ENCODE measurements around the gene TMEM140. TPM values are rescaled to one million over a fixed set of nuclear protein-coding genes. Genes with fewer than 3 reads are reported as not detected.

The TMEM140 gene
- total and polyA plus RNA-seq, 2 of the 13 experiments (the other 11 are each of a cell fraction or from before 2014, with no cell fraction given), result 9.2 to 21.7 TPM

DNA sequence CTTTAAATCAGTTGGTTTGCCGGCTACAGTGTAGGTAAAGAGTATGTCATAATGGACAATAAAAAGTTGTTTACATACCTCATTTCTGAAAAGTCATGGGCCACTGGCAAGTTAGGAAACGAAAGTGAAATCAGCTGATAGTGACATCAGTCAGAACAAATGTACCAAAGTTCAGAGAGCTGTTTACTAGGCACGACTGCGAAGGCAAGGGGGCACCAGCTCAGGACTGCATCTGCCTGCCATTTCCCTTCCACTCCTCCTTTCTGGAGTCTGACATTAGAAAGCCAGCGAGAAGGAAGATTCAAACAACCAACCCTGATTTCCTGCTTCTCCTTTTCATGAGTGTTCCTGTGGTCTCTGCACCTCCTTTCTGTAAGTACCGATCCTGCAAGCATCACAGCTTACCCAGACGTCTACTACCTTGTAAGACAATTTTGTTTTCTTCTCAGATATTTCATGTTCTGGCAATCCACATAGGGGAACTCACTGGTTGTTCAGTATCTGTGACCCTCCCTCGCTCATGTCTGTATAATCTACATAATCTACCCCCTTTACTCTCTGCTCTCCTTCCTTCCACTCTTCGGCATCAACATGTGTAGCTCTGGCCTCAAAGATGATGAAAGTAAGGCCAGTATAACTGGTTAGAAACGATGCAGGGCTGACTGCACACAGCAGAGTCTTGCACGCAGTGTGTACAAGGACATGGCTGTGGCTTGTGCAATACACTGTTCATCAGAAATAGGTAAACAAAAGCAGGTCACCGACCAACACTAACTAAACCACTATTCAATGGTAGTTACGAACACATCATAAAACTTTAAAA, at the start of gene TMEM140 (continued):
- TF ChIP-seq SMARCC2 (IDR thresholded peaks at IDR 0.05) (no peak), MLLT10 (CRISPR knock-in tag; IDR thresholded peaks at IDR 0.05) (no peak), ATRX (CRISPR knock-in tag; IDR thresholded peaks at IDR 0.05; ENCODE audit: borderline replicate concordance) (no peak), ZNF788 (CRISPR knock-in tag; IDR thresholded peaks at IDR 0.05; ENCODE audit: borderline replicate concordance) (peak; percentile 73; the same call in 1 of the 2 replicates), ZNF720 (CRISPR knock-in tag; IDR thresholded peaks at IDR 0.05) (no peak), TCF12 (IDR thresholded peaks at IDR 0.05) (no peak), TCF12 (CRISPR knock-in tag; IDR thresholded peaks at IDR 0.05) (no peak), PHF8 (CRISPR knock-in tag; IDR thresholded peaks at IDR 0.05) (peak; percentile 52), HMG20A (CRISPR knock-in tag; IDR thresholded peaks at IDR 0.05; ENCODE audit: borderline replicate concordance) (peak; percentile 54; the same call in 1 of the 2 replicates), DNMT3B (CRISPR knock-in tag; conservative IDR thresholded peaks at IDR 0.05) (no peak), JARID2 (CRISPR knock-in tag; IDR thresholded peaks at IDR 0.05; ENCODE audit: insufficient replicate concordance) (no peak), ZBTB7B (CRISPR knock-in tag; IDR thresholded peaks at IDR 0.05) (0 out of 2 replicates have a peak, but pooled peaks have one; percentile 39), ZSCAN12 (CRISPR knock-in tag; IDR thresholded peaks at IDR 0.05) (no peak), MZF1 (CRISPR knock-in tag; IDR thresholded peaks at IDR 0.05; ENCODE audit: borderline replicate concordance) (no peak), ZSCAN30 (CRISPR knock-in tag; IDR thresholded peaks at IDR 0.05) (no peak), ZNF367 (CRISPR knock-in tag; IDR thresholded peaks at IDR 0.05; ENCODE audit: borderline replicate concordance) (0 out of 2 replicates have a peak, but pooled peaks have one; percentile 36), HOXA5 (CRISPR knock-in tag; IDR thresholded peaks at IDR 0.05) (peak; percentile 83), ZNF75D (CRISPR knock-in tag; IDR thresholded peaks at IDR 0.05; ENCODE audit: borderline replicate concordance) (no peak), STAG1 (CRISPR knock-in tag; IDR thresholded peaks at IDR 0.05) (no peak; the same call in 1 of the 2 replicates), TARDBP (CRISPR knock-in tag; IDR thresholded peaks at IDR 0.05) (peak; percentile 67), HOXA3 (CRISPR knock-in tag; IDR thresholded peaks at IDR 0.05) (peak; percentile 70), ZNF598 (CRISPR knock-in tag; IDR thresholded peaks at IDR 0.05; ENCODE audit: borderline replicate concordance) (no peak), EZH2 (conservative IDR thresholded peaks at IDR 0.05; ENCODE audit: low read depth, low read length) (no peak), U2AF1 (optimal IDR thresholded peaks at IDR 0.05; ENCODE audit: low read depth, low read length) (no peak), PLSCR1 (CRISPR knock-in tag; IDR thresholded peaks at IDR 0.05; ENCODE audit: borderline replicate concordance) (no peak), ZNF431 (CRISPR knock-in tag; IDR thresholded peaks at IDR 0.05; ENCODE audit: borderline replicate concordance, low read depth) (no peak), SSRP1 (CRISPR knock-in tag; IDR thresholded peaks at IDR 0.05) (no peak)
- TF ChIP-seq, protein P1, sequence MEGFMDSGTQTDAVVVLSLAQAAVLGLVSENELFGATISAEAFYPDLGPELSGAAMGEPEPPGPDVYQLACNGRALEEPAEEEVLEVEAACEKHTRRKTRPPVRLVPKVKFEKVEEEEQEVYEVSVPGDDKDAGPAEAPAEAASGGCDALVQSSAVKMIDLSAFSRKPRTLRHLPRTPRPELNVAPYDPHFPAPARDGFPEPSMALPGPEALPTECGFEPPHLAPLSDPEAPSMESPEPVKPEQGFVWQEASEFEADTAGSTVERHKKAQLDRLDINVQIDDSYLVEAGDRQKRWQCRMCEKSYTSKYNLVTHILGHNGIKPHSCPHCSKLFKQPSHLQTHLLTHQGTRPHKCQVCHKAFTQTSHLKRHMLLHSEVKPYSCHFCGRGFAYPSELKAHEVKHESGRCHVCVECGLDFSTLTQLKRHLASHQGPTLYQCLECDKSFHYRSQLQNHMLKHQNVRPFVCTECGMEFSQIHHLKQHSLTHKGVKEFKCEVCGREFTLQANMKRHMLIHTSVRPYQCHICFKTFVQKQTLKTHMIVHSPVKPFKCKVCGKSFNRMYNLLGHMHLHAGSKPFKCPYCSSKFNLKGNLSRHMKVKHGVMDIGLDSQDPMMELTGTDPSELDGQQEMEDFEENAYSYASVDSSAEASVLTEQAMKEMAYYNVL (CRISPR knock-in tag; IDR thresholded peaks at IDR 0.05; ENCODE audit: borderline replicate concordance), result no peak; the same call in 1 of the 2 replicates
